ENCODE measurements around the gene OCA2. TPM values are rescaled to one million over a fixed set of nuclear protein-coding genes. Genes with fewer than 3 reads are reported as not detected.

Gene OCA2
- total RNA-seq, 1 experiment from 2014 or later: 0.09 TPM

GRCh38 chr15:28114721-28115622 lies 15.9 kb upstream of the OCA2 start:
- TF ChIP-seq EZH2 (IDR thresholded peaks at IDR 0.05; ENCODE audit: borderline replicate concordance, low read depth, low read length, poor library complexity, severe bottlenecking) (no peak), CTCF (conservative IDR thresholded peaks at IDR 0.05; ENCODE audit: low read depth, low read length) (no peak)
- Histone ChIP-seq H3K9me3 (ENCODE audit: low read depth, low read length, poor library complexity, severe bottlenecking) (no peaks in the 10 kb centered on the region), H3K4me3 (ENCODE audit: low read depth, low read length, poor library complexity, severe bottlenecking) (no peak overlapping the region), H3K36me3 (ENCODE audit: insufficient read depth, low read length, poor library complexity, severe bottlenecking) (peaks cover 16% of the 10 kb centered on the region), H3K27ac (ENCODE audit: low read depth, low read length, poor library complexity, severe bottlenecking) (no peak overlapping the region), H3K4me1 (ENCODE audit: insufficient read depth, low read length, poor library complexity, severe bottlenecking) (no peaks in the 10 kb centered on the region), H3K27me3 (replicated peaks; ENCODE audit: insufficient read depth, low read depth, low read length, poor library complexity) (no peaks in the 10 kb centered on the region)
- DNase-seq (ENCODE audit: low spot score): no peak
- BruUV-seq (replicated peaks): no TSS peak
- ChIA-PET POLR2A (ENCODE audit: low non-redundant PET) (no interaction called here), CTCF (no interaction called here)
- intact Hi-C loops (cut with micrococcal nuclease; ENCODE audit: unreplicated experiment): no loop called here

GRCh38 chr15:28114114-28114455 lies 15.0 kb upstream of the OCA2 start:
- DNase-seq (ENCODE audit: low spot score): no peak
- Histone ChIP-seq H3K36me3 (ENCODE audit: insufficient read depth, low read length, poor library complexity, severe bottlenecking) (peaks cover 13% of the 10 kb centered on the region), H3K4me1 (ENCODE audit: insufficient read depth, low read length, poor library complexity, severe bottlenecking) (no peaks in the 10 kb centered on the region), H3K9me3 (ENCODE audit: low read depth, low read length, poor library complexity, severe bottlenecking) (no peaks in the 10 kb centered on the region), H3K27me3 (replicated peaks; ENCODE audit: insufficient read depth, low read depth, low read length, poor library complexity) (no peaks in the 10 kb centered on the region), H3K4me3 (ENCODE audit: low read depth, low read length, poor library complexity, severe bottlenecking) (no peak overlapping the region), H3K27ac (ENCODE audit: low read depth, low read length, poor library complexity, severe bottlenecking) (no peak overlapping the region)
- no peak for TF ChIP-seq EZH2 (IDR thresholded peaks at IDR 0.05; ENCODE audit: borderline replicate concordance, low read depth, low read length, poor library complexity, severe bottlenecking)
- BruUV-seq (replicated peaks): no TSS peak
- ChIA-PET POLR2A (ENCODE audit: low non-redundant PET) (no interaction called here), CTCF (no interaction called here)
- intact Hi-C loops (cut with micrococcal nuclease; ENCODE audit: unreplicated experiment): no loop called here

DNA sequence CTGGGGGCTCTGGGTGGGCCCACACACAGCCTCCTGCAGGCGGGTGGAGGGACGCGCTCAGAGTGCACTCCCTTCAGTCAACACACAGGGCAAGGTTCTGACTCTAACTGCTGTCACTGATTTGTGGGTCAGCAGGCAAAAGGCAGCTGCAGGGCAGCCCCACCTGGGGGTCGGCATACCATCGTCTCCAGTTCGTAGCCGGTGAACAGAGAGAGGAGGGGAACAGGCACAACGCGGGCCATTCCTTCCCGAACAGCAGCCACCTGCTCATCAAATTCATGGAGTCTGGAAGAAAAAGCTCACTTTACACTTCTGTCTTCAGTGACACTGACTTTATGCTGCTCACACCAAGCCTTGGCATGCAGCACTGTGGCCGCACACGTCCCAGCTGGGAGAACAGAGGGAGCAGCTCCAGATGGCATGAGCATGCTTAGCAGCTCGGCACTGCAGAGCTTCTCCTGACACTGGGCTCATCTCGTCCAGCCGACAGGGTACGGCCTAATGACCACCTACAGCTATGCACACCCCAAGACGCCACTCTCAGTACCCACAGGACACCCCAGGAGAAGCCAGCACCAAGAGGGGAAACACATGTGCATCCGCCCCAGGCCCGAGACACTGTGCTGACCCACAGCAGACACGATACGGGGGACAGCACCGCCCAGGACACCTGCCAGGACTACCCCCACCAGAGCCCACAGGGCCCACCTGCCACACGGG lies 14.4 kb upstream of the OCA2 start:
- BruUV-seq (replicated peaks): no TSS peak
- no peaks in the 10 kb centered on the region for H3K4me1 ChIP-seq (ENCODE audit: insufficient read depth, low read length, poor library complexity, severe bottlenecking)
- intact Hi-C loops (cut with micrococcal nuclease; ENCODE audit: unreplicated experiment): no loop called here
- no peak for DNase-seq (ENCODE audit: low spot score)
- no peaks in the 10 kb centered on the region for H3K27me3 ChIP-seq (replicated peaks; ENCODE audit: insufficient read depth, low read depth, low read length, poor library complexity)
- CTCF ChIA-PET: no interaction called here
- no peaks in the 10 kb centered on the region for H3K9me3 ChIP-seq (ENCODE audit: low read depth, low read length, poor library complexity, severe bottlenecking)
- H3K27ac ChIP-seq (ENCODE audit: low read depth, low read length, poor library complexity, severe bottlenecking): no peak overlapping the region
- TF ChIP-seq EZH2 (IDR thresholded peaks at IDR 0.05; ENCODE audit: borderline replicate concordance, low read depth, low read length, poor library complexity, severe bottlenecking) (no peak), CTCF (conservative IDR thresholded peaks at IDR 0.05; ENCODE audit: low read depth, low read length) (no peak)
- peaks cover 13% of the 10 kb centered on the region for H3K36me3 ChIP-seq (ENCODE audit: insufficient read depth, low read length, poor library complexity, severe bottlenecking)
- POLR2A ChIA-PET (ENCODE audit: low non-redundant PET): no interaction called here
- H3K4me3 ChIP-seq (ENCODE audit: low read depth, low read length, poor library complexity, severe bottlenecking): no peak overlapping the region
